ENCODE data around the gene SPOCK2. TPM values are rescaled to one million over a fixed set of nuclear protein-coding genes. Genes with fewer than 3 reads are reported as not detected.

The SPOCK2 gene
- total RNA-seq, 1 donor from 2014 or later, result 48.8 TPM

- no peak for TF ChIP-seq CTCF (IDR thresholded peaks at IDR 0.05; ENCODE audit: insufficient read depth, low read length, poor library complexity, severe bottlenecking)
- Histone ChIP-seq H3K27me3 (ENCODE audit: control insufficient read depth, insufficient read depth, low read length) (no peaks in the 10 kb centered on the region), H3K4me3 (ENCODE audit: low read depth, low read length) (no peak overlapping the region), H3K36me3 (ENCODE audit: control insufficient read depth, insufficient read depth, low read length) (no peaks in the 10 kb centered on the region)
- no peak for DNase-seq (ENCODE audit: low read depth)
Measured at GRCh38 chr10:72079356-72079755, 9.0 kb downstream of the SPOCK2 start.

- TF ChIP-seq CTCF (IDR thresholded peaks at IDR 0.05; ENCODE audit: insufficient read depth, low read length, poor library complexity, severe bottlenecking), result no peak
- Histone ChIP-seq H3K27me3 (ENCODE audit: control insufficient read depth, insufficient read depth, low read length) (no peaks in the 10 kb centered on the region), H3K36me3 (ENCODE audit: control insufficient read depth, insufficient read depth, low read length) (no peaks in the 10 kb centered on the region), H3K4me3 (ENCODE audit: low read depth, low read length) (no peak overlapping the region)
- no peak for DNase-seq (ENCODE audit: low read depth)
Measured at GRCh38 chr10:72077275-72077990, 10.9 kb downstream of the SPOCK2 start.

- DNase-seq (ENCODE audit: low read depth), result no peak
- no peaks in the 10 kb centered on the region for H3K36me3 ChIP-seq (ENCODE audit: control insufficient read depth, insufficient read depth, low read length)
- TF ChIP-seq CTCF (IDR thresholded peaks at IDR 0.05; ENCODE audit: insufficient read depth, low read length, poor library complexity, severe bottlenecking), result no peak
- no peaks in the 10 kb centered on the region for H3K27me3 ChIP-seq (ENCODE audit: control insufficient read depth, insufficient read depth, low read length)
- no peak overlapping the region for H3K4me3 ChIP-seq (ENCODE audit: low read depth, low read length)
Measured at GRCh38 chr10:72076756-72077155, 11.6 kb downstream of the SPOCK2 start.

GRCh38 chr10:72075376-72076115, 12.8 kb downstream of the SPOCK2 start:
- Histone ChIP-seq H3K4me3 (ENCODE audit: low read depth, low read length) (no peak overlapping the region), H3K27me3 (ENCODE audit: control insufficient read depth, insufficient read depth, low read length) (no peaks in the 10 kb centered on the region), H3K36me3 (ENCODE audit: control insufficient read depth, insufficient read depth, low read length) (no peaks in the 10 kb centered on the region)
- DNase-seq (ENCODE audit: low read depth), result no peak
- no peak for TF ChIP-seq CTCF (IDR thresholded peaks at IDR 0.05; ENCODE audit: insufficient read depth, low read length, poor library complexity, severe bottlenecking)

- no peaks in the 10 kb centered on the region for H3K36me3 ChIP-seq (ENCODE audit: control insufficient read depth, insufficient read depth, low read length)
- H3K27me3 ChIP-seq (ENCODE audit: control insufficient read depth, insufficient read depth, low read length), result no peaks in the 10 kb centered on the region
- H3K4me3 ChIP-seq (ENCODE audit: low read depth, low read length), result no peak overlapping the region
- TF ChIP-seq CTCF (IDR thresholded peaks at IDR 0.05; ENCODE audit: insufficient read depth, low read length, poor library complexity, severe bottlenecking), result no peak
- no peak for DNase-seq (ENCODE audit: low read depth)
Measured at GRCh38 chr10:72074574-72075375, 13.6 kb downstream of the SPOCK2 start.

Data from kidney epithelial cell (primary cell).